ENCODE data around the gene CISTR. TPM values are rescaled to one million over a fixed set of nuclear protein-coding genes. Genes with fewer than 3 reads are reported as not detected.

The CISTR gene
- total RNA-seq, 4 donors from 2014 or later = not detected

GRCh38 chr12:53770281-53770680, 18.5 kb upstream of the CISTR start:
- no peaks in the 10 kb centered on the region for H3K36me3 ChIP-seq
- H3K9me3 ChIP-seq = no peaks in the 10 kb centered on the region
- DNase-seq = no peak
- TF ChIP-seq POLR2AphosphoS5 (IDR thresholded peaks at IDR 0.05) (no peak), EP300 (IDR thresholded peaks at IDR 0.05; ENCODE audit: low read depth) (no peak), CTCF (IDR thresholded peaks at IDR 0.05) (no peak), POLR2A (IDR thresholded peaks at IDR 0.05) (no peak)
- intact Hi-C loops (cut with DNase I; ENCODE audit: low total_unique reads) = no loop called here
- H3K27me3 ChIP-seq = peaks cover 94% of the 10 kb centered on the region
- no peak overlapping the region for H3K4me3 ChIP-seq
- in situ Hi-C loops (cut with MboI; ENCODE audit: low pct_ligation_motif_present in 1 of 4, low pct_unique_long_range_greater_than_20kb in 1 of 4, low sequenced_read_pairs in 3 of 4) = loop anchor here in 1 of 4 donors (25.0 kb wide), 1 partner anchor 417 kb away; the partner anchor contains the start of gene SMUG1
- no peak overlapping the region for H3K27ac ChIP-seq
- H3K4me1 ChIP-seq = no peaks in the 10 kb centered on the region

- no peaks in the 10 kb centered on the region for H3K4me1 ChIP-seq
- no peak overlapping the region for H3K27ac ChIP-seq
- no peaks in the 10 kb centered on the region for H3K36me3 ChIP-seq
- DNase-seq = no peak
- 71 to 77% methylated on average over 3 to 5 of the region's 5 CpGs for WGBS, 2 donors (ENCODE audit: low coverage in 1 of 2)
- in situ Hi-C loops (cut with MboI; ENCODE audit: low pct_ligation_motif_present in 1 of 4, low pct_unique_long_range_greater_than_20kb in 1 of 4, low sequenced_read_pairs in 3 of 4) (loop anchor here in 1 of 4 donors (25.0 kb wide), 1 partner anchor 418 kb away; the partner anchor contains the start of gene SMUG1), intact Hi-C loops (cut with DNase I; ENCODE audit: low total_unique reads) (no loop called here)
- H3K4me3 ChIP-seq = no peak overlapping the region
- peaks cover 94% of the 10 kb centered on the region for H3K27me3 ChIP-seq
- no peaks in the 10 kb centered on the region for H3K9me3 ChIP-seq
- TF ChIP-seq POLR2AphosphoS5 (IDR thresholded peaks at IDR 0.05) = no peak
- TF ChIP-seq EP300 (IDR thresholded peaks at IDR 0.05; ENCODE audit: low read depth) = no peak
- no peak for TF ChIP-seq POLR2A (IDR thresholded peaks at IDR 0.05)
- no peak for TF ChIP-seq CTCF (IDR thresholded peaks at IDR 0.05)
Measured at GRCh38 chr12:53768976-53769375, 17.2 kb upstream of the CISTR start.

- no peak overlapping the region for H3K27ac ChIP-seq
- peaks cover 94% of the 10 kb centered on the region for H3K27me3 ChIP-seq
- H3K4me3 ChIP-seq = no peak overlapping the region
- no peaks in the 10 kb centered on the region for H3K9me3 ChIP-seq
- no peaks in the 10 kb centered on the region for H3K4me1 ChIP-seq
- DNase-seq = no peak
- WGBS, 2 donors (ENCODE audit: low coverage in 1 of 2) = 44 to 56% methylated on average over 1 to 3 of the region's 3 CpGs
- no peak for TF ChIP-seq POLR2A (IDR thresholded peaks at IDR 0.05)
- TF ChIP-seq CTCF (IDR thresholded peaks at IDR 0.05) = no peak
- TF ChIP-seq EP300 (IDR thresholded peaks at IDR 0.05; ENCODE audit: low read depth) = no peak
- TF ChIP-seq POLR2AphosphoS5 (IDR thresholded peaks at IDR 0.05) = no peak
- H3K36me3 ChIP-seq = no peaks in the 10 kb centered on the region
- intact Hi-C loops (cut with DNase I; ENCODE audit: low total_unique reads) (no loop called here), in situ Hi-C loops (cut with MboI; ENCODE audit: low pct_ligation_motif_present in 1 of 4, low pct_unique_long_range_greater_than_20kb in 1 of 4, low sequenced_read_pairs in 3 of 4) (loop anchor here in 1 of 4 donors (25.0 kb wide), 1 partner anchor 420 kb away; the partner anchor contains the start of gene SMUG1)
Measured at GRCh38 chr12:53766881-53767280, 15.1 kb upstream of the CISTR start.

GRCh38 chr12:53765891-53766290, 14.1 kb upstream of the CISTR start:
- 22 to 42% methylated on average over 2 of the region's 2 CpGs for WGBS, 2 donors (ENCODE audit: low coverage in 1 of 2)
- Histone ChIP-seq H3K27me3 (peaks cover 94% of the 10 kb centered on the region), H3K4me3 (no peak overlapping the region), H3K9me3 (no peaks in the 10 kb centered on the region), H3K36me3 (no peaks in the 10 kb centered on the region), H3K4me1 (no peaks in the 10 kb centered on the region), H3K27ac (no peak overlapping the region)
- no peak for DNase-seq
- intact Hi-C loops (cut with DNase I; ENCODE audit: low total_unique reads) (no loop called here), in situ Hi-C loops (cut with MboI; ENCODE audit: low pct_ligation_motif_present in 1 of 4, low pct_unique_long_range_greater_than_20kb in 1 of 4, low sequenced_read_pairs in 3 of 4) (loop anchor here in 1 of 4 donors (25.0 kb wide), 1 partner anchor 421 kb away; the partner anchor contains the start of gene SMUG1)
- no peak for TF ChIP-seq CTCF (IDR thresholded peaks at IDR 0.05)
- TF ChIP-seq POLR2A (IDR thresholded peaks at IDR 0.05) = no peak
- TF ChIP-seq EP300 (IDR thresholded peaks at IDR 0.05; ENCODE audit: low read depth) = no peak
- TF ChIP-seq POLR2AphosphoS5 (IDR thresholded peaks at IDR 0.05) = no peak
